GM12892 (cell line): ENCODE results near the gene SLAMF9.

ENCODE experiments used
- POLR2A ChIP-seq: IDR thresholded peaks from 2 replicates; pipeline ENCODE4 v1.6.1; 2011; ENCODE audit warnings: low read depth, low read length, control low read depth
- POLR2AphosphoS5 ChIP-seq: IDR thresholded peaks from 2 replicates; pipeline ENCODE4 v1.6.1; 2011; ENCODE audit warnings: low read depth, low read length, control low read depth

DNA sequence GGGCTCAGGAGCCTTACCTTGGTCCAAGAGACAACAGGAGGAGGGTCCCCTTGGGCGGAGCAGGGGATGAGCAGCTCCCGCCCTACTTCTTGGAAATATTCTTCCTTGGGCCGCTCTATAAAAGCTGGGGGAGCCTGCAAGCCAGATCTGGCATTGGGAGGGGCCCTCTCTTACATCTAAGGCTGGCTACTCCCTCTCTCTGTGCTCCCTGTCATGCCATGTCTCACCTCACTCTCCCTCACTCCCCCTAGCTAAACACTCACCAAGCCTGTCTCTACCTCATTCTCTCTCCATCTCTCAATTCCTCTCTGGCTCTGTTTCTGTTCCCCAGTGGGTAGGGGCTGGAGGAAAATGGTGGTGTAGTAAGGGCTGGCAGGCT, 22.3 kb downstream of the SLAMF9 start:
- no peak for TF ChIP-seq POLR2AphosphoS5
- TF ChIP-seq POLR2A, result no peak
